Head of caudate nucleus (tissue), 42 donors: ENCODE results near the gene DCST2.

ENCODE experiments used
- DNase-seq, 42 donors: peaks; one replicate each; pipeline versions ENCODE4 v3.0.0 to v3.0.0-alpha.2; 2020 to 2021; ENCODE audit warnings: mixed read lengths in 7 of 42
- intact Hi-C: fragments of 100-400 bp; cut with DNase I; formaldehyde crosslinking; loops from one replicate; pipeline ENCODE4 v1.15.0; 2022

DCST2 gene

DNA sequence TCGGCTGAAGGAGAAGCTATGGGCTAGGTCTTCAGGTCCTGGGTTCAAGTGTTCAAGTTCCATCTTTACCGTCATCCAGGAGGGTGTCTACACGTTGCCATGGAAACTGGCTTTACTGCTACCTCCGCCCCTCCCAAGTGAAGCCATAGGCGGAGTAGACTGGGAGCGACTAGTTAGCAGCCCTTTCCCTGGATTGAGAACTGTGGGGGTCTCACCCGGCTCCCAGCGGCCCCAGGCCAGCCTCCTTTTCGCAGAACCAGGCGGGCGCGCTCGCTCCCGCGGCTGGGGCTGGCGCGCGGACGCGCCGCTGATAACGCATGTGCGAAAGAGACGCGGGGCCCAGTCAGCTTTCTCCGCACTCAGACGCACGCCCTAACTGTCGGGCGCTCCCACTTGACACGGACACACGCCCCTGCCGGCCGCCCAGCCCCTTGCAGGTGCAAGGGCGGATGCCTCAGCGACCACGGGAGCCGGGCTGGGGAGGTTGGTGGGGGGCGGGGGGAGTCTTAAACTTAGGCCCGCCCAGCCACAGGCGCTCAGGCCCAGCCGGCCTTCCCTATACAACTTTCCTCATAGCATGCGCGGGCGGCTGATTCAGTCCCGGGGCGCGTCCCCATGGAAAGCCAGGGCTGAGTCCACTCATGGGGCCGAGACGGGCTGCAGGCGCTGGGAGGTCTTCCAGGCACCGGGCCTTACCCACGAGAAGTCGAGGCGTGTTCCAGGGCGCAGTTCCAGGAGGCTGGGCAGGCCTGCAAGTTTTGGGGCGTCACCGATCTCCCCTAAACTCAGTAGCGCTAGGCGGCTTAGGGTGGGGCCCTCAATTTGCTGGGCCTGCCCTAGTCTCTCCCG lies 37.4 kb upstream of the DCST2 start:
- intact Hi-C loops = no loop called here
- DNase-seq = peak in 41 of 42 donors; percentile 44 to 87 (median 75)

GRCh38 chr1:155070158-155070621 lies 36.6 kb upstream of the DCST2 start:
- intact Hi-C loops = no loop called here
- DNase-seq = peak in 6 of 42 donors; percentile 30 to 45 (median 37)

DNA sequence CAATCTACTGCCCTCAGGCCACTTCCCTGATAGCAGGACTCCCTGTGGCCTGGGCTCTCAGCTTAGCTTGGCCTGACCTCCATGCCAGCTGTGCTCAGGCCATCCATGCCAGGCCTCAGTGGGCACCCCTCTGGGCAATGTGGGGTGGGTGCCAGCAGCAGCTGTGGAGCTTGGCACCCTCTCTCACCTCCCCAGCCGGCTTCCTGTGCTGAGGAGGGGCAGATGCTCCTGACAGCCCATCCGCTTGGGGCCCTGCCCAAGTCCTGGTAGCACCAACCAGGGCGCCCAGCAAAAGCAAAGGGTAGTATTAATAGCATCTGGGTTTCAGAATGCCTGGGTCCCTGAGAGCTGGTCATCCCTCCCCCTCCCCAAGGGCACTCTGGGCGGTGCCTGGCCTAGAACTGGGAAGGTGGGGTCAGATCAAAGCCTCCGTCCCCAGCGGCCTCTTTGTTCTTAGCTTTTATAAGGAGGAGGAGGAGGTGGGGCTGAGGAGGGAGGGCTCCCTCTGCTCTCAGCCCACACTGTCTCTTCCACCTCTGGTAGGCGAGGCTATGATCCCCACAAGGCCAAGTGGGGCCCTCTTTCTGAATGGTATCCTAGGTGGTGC lies 36.1 kb upstream of the DCST2 start:
- peak in 11 of 42 donors; percentile 24 to 67 (median 43) for DNase-seq
- intact Hi-C loops = loop anchor here (10.0 kb wide), 1 partner anchor 65 kb away; the partner anchor contains the start of gene ZBTB7B

DNA sequence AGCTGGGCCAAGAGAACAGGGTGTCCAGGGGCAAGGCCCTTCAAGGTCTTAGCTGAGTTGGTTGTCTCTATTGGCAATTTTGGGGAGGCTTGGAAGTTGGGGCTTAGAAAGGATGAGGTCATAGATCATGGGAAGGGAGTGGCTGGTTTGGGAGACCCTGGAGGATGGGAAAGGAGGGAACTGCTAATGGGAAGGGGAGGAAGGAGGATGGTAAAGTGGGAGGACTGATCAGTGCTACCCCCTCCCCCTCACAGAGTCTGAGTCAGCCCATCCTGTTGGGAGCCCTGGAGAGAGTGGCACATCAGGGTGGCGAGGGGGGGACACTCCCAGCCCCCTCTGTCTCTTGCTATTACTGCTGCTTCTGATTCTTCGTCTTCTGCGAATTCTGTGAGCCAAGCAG lies 35.0 kb upstream of the DCST2 start:
- DNase-seq = no peak
- intact Hi-C loops = loop anchor here (10.0 kb wide), 1 partner anchor 64 kb away; the partner anchor contains the start of gene ZBTB7B

DNA sequence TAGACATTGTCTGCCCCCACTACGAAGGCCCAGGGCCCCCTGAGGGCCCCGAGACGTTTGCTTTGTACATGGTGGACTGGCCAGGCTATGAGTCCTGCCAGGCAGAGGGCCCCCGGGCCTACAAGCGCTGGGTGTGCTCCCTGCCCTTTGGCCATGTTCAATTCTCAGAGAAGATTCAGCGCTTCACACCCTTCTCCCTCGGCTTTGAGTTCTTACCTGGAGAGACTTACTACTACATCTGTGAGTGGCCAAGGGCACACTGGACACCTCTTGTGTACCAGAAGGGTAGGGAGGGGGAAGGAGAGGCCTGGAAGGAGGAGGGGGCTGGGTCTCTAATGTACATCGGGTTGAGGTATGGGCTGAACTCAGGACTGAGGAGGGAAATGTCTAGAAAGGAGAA lies 33.2 kb upstream of the DCST2 start:
- DNase-seq = no peak
- intact Hi-C loops = loop anchor here (10.0 kb wide), 1 partner anchor 62 kb away; the partner anchor contains the start of gene ZBTB7B

DNA sequence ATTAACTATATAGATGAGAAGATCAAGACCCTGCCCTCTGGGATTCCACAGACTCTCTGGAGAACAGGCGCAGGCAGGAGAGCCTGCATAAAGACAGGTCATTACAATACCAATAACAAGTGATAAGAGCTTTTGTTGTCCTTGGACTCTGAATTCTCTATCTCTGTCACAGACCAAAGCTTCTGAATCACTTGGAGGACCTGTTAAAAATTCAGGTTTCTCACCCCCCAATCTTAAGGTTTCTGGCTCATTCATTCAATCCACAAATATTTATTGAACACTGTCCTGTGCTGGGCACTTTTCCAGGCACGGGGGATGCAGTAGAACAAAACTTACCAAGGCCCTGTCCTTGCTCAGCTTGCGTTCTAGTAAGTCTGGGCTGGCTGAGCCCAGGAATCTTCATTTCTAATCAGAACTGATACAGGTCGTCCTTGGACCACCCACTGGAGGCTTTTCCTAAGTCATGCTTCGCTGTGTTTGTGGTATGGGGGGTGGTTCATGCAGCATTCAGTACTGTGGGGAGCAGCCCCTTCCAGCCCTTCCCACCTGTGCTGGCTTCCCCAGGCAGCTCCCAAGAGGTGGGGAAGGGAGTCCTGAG lies 31.4 kb upstream of the DCST2 start:
- no peak for DNase-seq

GRCh38 chr1:155064111-155064831 lies 30.7 kb upstream of the DCST2 start:
- intact Hi-C loops = loop anchor here (10.0 kb wide), 1 partner anchor 59 kb away; the partner anchor contains the start of gene ZBTB7B
- peak in 1 of 42 donors; percentile 3 for DNase-seq

More for the DNA sequence above, 31.4 kb upstream of the DCST2 start:
- intact Hi-C loops = loop anchor here (10.0 kb wide), 1 partner anchor 60 kb away; the partner anchor contains the start of gene ZBTB7B

- intact Hi-C loops = loop anchor here (10.0 kb wide), 1 partner anchor 59 kb away; the partner anchor contains the start of gene ZBTB7B
- DNase-seq = peak in 39 of 42 donors; percentile 35 to 89 (median 74)
These were observed 30.0 kb upstream of the DCST2 start, which contains the start of gene EFNA4 for GRCh38 chr1:155063550-155064110. EFNA4 (plus strand) TSS chr1:155063740; CDS start chr1:155063824, 84 bp downstream.

DNA sequence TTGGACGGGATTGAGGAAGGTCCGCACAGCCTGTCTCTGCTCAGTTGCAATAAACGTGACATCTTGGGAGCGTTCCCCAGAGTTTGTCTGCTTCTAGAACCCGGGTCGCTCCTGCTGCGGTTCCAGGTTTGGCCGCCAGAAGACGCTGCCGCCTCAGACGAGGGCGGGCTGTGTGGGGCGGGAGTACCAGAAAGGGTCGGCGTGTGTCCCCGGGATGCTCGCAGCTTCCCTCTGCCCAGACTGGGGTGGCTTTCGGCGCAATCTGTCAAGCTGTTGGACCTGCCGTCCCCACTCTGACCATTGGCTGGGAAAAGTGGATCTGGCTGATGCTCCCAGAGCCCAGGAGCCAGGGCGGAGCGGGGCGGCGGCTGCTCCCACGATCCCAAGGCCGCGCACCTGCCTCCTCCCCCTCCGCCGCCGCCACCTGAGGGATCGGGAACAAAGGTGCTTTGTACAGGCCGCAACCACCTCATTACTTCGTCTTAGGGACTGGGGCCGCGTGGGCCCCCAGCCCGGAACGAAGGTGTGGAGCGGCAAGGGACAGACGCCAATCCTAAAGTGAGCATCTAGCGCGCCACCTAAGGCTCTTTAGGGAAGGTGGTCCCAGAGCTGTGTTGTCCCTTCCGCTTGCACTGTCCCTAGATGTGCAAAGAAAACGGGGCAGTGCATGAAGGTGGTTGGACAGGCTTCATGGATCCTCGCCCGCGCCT lies 29.3 kb upstream of the DCST2 start:
- intact Hi-C loops = loop anchor here (10.0 kb wide), 1 partner anchor 58 kb away; the partner anchor contains the start of gene ZBTB7B
- DNase-seq = peak in 23 of 42 donors; percentile 23 to 75 (median 49)

- DNase-seq = no peak
- intact Hi-C loops = loop anchor here (10.0 kb wide), 1 partner anchor 57 kb away; the partner anchor contains the start of gene ZBTB7B
These were observed 28.6 kb upstream of the DCST2 start for GRCh38 chr1:155062151-155062686.

GRCh38 chr1:155061381-155062150 lies 28.0 kb upstream of the DCST2 start:
- peak; percentile 38 to 94 (median 86) for DNase-seq
- intact Hi-C loops = loop anchor here (10.0 kb wide), 1 partner anchor 57 kb away; the partner anchor contains the start of gene ZBTB7B

DNA sequence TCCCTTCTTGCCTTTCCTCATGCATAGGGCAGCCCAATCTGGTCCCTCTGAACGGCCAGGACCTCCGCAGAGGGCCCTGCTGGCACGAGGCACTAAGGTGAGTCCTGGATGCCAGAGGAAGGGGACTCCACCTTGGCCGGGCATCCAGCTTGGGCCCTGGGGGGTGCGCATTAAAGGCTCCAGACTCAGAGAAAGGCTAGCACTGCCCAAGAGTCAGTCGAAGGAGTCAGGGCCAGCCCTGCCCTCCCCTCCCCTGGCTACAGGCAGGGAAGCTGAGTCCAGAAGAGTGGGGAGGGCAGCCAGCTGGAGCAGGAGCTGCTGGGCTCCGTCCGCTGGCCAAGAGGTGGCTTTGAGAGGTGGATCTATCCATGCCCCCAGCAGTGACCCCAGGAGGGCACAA lies 27.2 kb upstream of the DCST2 start:
- intact Hi-C loops = loop anchor here (10.0 kb wide), 1 partner anchor 56 kb away; the partner anchor contains the start of gene ZBTB7B
- DNase-seq = no peak

- intact Hi-C loops = no loop called here
- no peak for DNase-seq
These were observed 24.2 kb upstream of the DCST2 start for GRCh38 chr1:155057788-155058211.

GRCh38 chr1:155057104-155057503 lies 23.5 kb upstream of the DCST2 start:
- DNase-seq = no peak
- intact Hi-C loops = no loop called here

GRCh38 chr1:155053531-155054105 lies 20.0 kb upstream of the DCST2 start:
- intact Hi-C loops = no loop called here
- DNase-seq = no peak
